SK-N-SH treated with all-trans-retinoic acid at 6 μM for 48 hours (cell line): ENCODE measurements around the gene GPR3.

ENCODE experiments used
- ATAC-seq: fragments of 200-7000 bp; cut with Tn5 transposase; 3 replicates; pipeline ENCODE4 v1.9.1; 2020; ENCODE audit warnings: mild to moderate bottlenecking, moderate library complexity
- ARNTL ChIP-seq: fragments of 450-650 bp; formaldehyde crosslinking; IDR thresholded peaks from 2 replicates; pipeline ENCODE4 v1.5.0; 2020; ENCODE audit warnings: low read depth, mild to moderate bottlenecking, moderate library complexity, borderline replicate concordance
- BACH2 ChIP-seq: fragments of 250-450 bp; sonication (Bioruptor Pico); IDR thresholded peaks from 2 replicates; pipeline ENCODE4 v1.9.0; 2021; ENCODE audit warnings: mild to moderate bottlenecking, borderline replicate concordance
- CSDC2 ChIP-seq: fragments of 250-450 bp; sonication (Bioruptor Pico); IDR thresholded peaks from 2 replicates; pipeline ENCODE4 v1.5.0; 2020; ENCODE audit warnings: mild to moderate bottlenecking, moderate library complexity
- ESRRG ChIP-seq: fragments of 250-450 bp; sonication (Bioruptor Pico); IDR thresholded peaks from 2 replicates; pipeline ENCODE4 v1.6.1; 2021; ENCODE audit warnings: mild to moderate bottlenecking
- GLIS3 ChIP-seq: fragments of 250-450 bp; sonication (Bioruptor Pico); IDR thresholded peaks from 2 replicates; pipeline ENCODE4 v1.5.0; 2020; ENCODE audit warnings: mild to moderate bottlenecking, moderate library complexity
- ISL1 ChIP-seq: fragments of 250-450 bp; sonication (Bioruptor Pico); IDR thresholded peaks from 2 replicates; pipeline ENCODE4 v2.1.2; 2022; ENCODE audit warnings: mild to moderate bottlenecking, moderate library complexity
- OSR1 ChIP-seq: fragments of 250-450 bp; sonication (Bioruptor Pico); IDR thresholded peaks from 2 replicates; pipeline ENCODE4 v1.8.0; 2022; ENCODE audit warnings: moderate library complexity, mild to moderate bottlenecking, inconsistent platforms
- PPARA ChIP-seq: fragments of 250-450 bp; sonication (Bioruptor Pico); IDR thresholded peaks from 2 replicates; pipeline ENCODE4 v1.5.0; 2020; ENCODE audit warnings: mild to moderate bottlenecking, borderline replicate concordance
- RARB ChIP-seq: fragments of 250-450 bp; sonication (Bioruptor Pico); IDR thresholded peaks from 2 replicates; pipeline ENCODE4 v1.8.0; 2021; ENCODE audit warnings: mild to moderate bottlenecking, moderate library complexity
- TCF4 ChIP-seq: fragments of 250-450 bp; sonication (Bioruptor Pico); IDR thresholded peaks from 2 replicates; pipeline ENCODE4 v1.8.0; 2021; ENCODE audit warnings: mild to moderate bottlenecking, moderate library complexity, borderline replicate concordance
- TOX ChIP-seq: fragments of 250-450 bp; sonication (Bioruptor Pico); IDR thresholded peaks from 2 replicates; pipeline ENCODE4 v1.8.0; 2021; ENCODE audit warnings: mild to moderate bottlenecking, moderate library complexity, borderline replicate concordance
- ZC3H10 ChIP-seq: fragments of 250-450 bp; sonication (Bioruptor Pico); IDR thresholded peaks from 2 replicates; pipeline ENCODE4 v1.5.1; 2021; ENCODE audit warnings: mild to moderate bottlenecking, moderate library complexity
- ZFP3 ChIP-seq: fragments of 250-450 bp; sonication (Bioruptor Pico); IDR thresholded peaks from 2 replicates; pipeline ENCODE4 v1.5.0; 2020; ENCODE audit warnings: mild to moderate bottlenecking, moderate library complexity
- ZFP30 ChIP-seq: fragments of 450-650 bp; formaldehyde crosslinking; IDR thresholded peaks from 2 replicates; pipeline ENCODE4 v1.5.0; 2022; ENCODE audit warnings: mild to moderate bottlenecking, moderate library complexity
- ZNF565 ChIP-seq: fragments of 450-650 bp; formaldehyde crosslinking; conservative IDR thresholded peaks from 2 replicates; pipeline ENCODE4 v1.5.0; 2020; ENCODE audit warnings: low read depth, mild to moderate bottlenecking, moderate library complexity
- ZNF8 ChIP-seq: fragments of 450-650 bp; formaldehyde crosslinking; IDR thresholded peaks from 2 replicates; pipeline ENCODE4 v1.5.0; 2020; ENCODE audit warnings: mild to moderate bottlenecking, moderate library complexity
- TF ChIP-seq, protein P1 (sequence below): fragments of 250-450 bp; sonication (Bioruptor Pico); IDR thresholded peaks from 2 replicates; pipeline ENCODE4 v1.5.0; 2020; ENCODE audit warnings: mild to moderate bottlenecking, moderate library complexity
- TF ChIP-seq, protein P2 (sequence below): fragments of 250-450 bp; sonication (Bioruptor Pico); IDR thresholded peaks from 2 replicates; pipeline ENCODE4 v1.8.0; 2020; ENCODE audit warnings: mild to moderate bottlenecking, moderate library complexity, borderline replicate concordance
- TF ChIP-seq, protein P3 (sequence below): fragments of 250-450 bp; sonication (Bioruptor Pico); IDR thresholded peaks from 2 replicates; pipeline ENCODE4 v1.5.1; 2020; ENCODE audit warnings: low read depth, mild to moderate bottlenecking, moderate library complexity
- TF ChIP-seq, protein P4 (sequence below): fragments of 250-450 bp; sonication (Bioruptor Pico); IDR thresholded peaks from 2 replicates; pipeline ENCODE4 v1.5.1; 2021; ENCODE audit warnings: mild to moderate bottlenecking, moderate library complexity
- TF ChIP-seq, protein P5 (sequence below): fragments of 250-450 bp; sonication (Bioruptor Pico); IDR thresholded peaks from 2 replicates; pipeline ENCODE4 v1.8.0; 2021; ENCODE audit warnings: low read depth, mild to moderate bottlenecking, moderate library complexity, borderline replicate concordance

GPR3 gene

DNA sequence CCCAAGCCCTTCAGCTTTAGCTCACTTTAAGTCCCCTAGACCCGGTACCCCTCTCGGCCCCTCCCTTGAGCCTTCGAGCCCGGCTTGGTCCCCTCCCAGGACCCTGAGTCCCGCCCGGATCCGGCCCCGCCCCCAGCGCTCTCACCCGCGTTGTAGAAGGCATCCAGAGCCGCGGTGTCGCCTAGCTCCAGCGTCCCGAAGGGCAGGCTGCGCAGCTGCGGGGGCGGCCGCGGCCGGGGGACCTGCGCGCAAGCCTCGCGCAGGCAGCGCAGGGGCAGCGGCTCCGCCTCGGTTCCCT lies 26.4 kb upstream of the GPR3 start:
- TF ChIP-seq, protein P1, sequence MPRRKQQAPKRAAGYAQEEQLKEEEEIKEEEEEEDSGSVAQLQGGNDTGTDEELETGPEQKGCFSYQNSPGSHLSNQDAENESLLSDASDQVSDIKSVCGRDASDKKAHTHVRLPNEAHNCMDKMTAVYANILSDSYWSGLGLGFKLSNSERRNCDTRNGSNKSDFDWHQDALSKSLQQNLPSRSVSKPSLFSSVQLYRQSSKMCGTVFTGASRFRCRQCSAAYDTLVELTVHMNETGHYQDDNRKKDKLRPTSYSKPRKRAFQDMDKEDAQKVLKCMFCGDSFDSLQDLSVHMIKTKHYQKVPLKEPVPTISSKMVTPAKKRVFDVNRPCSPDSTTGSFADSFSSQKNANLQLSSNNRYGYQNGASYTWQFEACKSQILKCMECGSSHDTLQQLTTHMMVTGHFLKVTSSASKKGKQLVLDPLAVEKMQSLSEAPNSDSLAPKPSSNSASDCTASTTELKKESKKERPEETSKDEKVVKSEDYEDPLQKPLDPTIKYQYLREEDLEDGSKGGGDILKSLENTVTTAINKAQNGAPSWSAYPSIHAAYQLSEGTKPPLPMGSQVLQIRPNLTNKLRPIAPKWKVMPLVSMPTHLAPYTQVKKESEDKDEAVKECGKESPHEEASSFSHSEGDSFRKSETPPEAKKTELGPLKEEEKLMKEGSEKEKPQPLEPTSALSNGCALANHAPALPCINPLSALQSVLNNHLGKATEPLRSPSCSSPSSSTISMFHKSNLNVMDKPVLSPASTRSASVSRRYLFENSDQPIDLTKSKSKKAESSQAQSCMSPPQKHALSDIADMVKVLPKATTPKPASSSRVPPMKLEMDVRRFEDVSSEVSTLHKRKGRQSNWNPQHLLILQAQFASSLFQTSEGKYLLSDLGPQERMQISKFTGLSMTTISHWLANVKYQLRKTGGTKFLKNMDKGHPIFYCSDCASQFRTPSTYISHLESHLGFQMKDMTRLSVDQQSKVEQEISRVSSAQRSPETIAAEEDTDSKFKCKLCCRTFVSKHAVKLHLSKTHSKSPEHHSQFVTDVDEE, result no peak
- no peak for TF ChIP-seq ISL1 (CRISPR knock-in tag)
- no peak for TF ChIP-seq ARNTL (CRISPR knock-in tag)
- TF ChIP-seq ZNF565 (CRISPR knock-in tag), result no peak
- TF ChIP-seq, protein P2, sequence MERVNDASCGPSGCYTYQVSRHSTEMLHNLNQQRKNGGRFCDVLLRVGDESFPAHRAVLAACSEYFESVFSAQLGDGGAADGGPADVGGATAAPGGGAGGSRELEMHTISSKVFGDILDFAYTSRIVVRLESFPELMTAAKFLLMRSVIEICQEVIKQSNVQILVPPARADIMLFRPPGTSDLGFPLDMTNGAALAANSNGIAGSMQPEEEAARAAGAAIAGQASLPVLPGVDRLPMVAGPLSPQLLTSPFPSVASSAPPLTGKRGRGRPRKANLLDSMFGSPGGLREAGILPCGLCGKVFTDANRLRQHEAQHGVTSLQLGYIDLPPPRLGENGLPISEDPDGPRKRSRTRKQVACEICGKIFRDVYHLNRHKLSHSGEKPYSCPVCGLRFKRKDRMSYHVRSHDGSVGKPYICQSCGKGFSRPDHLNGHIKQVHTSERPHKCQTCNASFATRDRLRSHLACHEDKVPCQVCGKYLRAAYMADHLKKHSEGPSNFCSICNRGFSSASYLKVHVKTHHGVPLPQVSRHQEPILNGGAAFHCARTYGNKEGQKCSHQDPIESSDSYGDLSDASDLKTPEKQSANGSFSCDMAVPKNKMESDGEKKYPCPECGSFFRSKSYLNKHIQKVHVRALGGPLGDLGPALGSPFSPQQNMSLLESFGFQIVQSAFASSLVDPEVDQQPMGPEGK (CRISPR knock-in tag), result no peak
- no peak for TF ChIP-seq ZC3H10 (CRISPR knock-in tag)
- no peak for TF ChIP-seq PPARA (CRISPR knock-in tag)
- no peak for TF ChIP-seq TOX
- TF ChIP-seq OSR1 (CRISPR knock-in tag), result no peak
- TF ChIP-seq ZNF8 (CRISPR knock-in tag), result no peak
- TF ChIP-seq, all 23 proteins: peak for 0
- ATAC-seq, result peak; percentile 67

DNA sequence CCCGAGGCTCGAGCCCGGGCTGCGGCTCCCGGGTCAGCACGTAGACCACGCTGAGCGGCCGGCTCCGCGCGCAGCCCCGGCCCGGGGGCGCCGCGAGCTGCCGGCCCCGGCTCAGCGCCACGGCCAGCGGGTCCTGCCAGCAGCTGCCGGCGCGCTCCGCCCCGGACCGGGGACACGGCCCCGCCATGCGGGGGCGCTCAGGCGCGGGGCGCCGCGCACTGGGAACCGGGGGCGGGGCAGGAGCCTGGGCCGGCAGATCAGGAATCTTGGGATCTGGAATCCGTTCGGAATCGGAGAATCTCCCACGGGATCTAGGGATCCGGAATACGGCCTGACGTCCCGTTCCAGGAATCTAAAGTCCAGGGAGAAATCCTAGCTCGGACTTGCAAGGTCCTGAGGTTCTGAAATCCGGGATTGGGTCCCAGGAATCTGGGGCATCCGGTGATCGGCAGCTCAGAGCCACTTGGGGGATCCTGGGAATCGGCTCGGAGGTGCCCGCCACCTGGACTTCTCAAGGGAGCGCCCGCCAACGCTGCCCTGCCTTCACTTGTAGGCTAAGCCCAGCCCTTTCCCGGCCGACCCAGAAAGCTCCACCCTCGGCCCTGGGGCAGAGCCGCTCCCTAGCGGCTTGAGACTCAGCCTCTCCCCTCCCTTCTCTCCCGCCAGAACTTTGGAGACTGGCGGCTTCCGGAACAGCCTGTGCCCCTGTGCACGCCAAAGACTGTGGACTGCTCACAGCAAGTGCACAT lies 25.8 kb upstream of the GPR3 start, which contains the start of gene MAP3K6:
Gene MAP3K6, minus strand, starts transcription at position 551 of the 749 bp plus-strand sequence. Its CDS starts 364 bp downstream, at position 187.
- peak; percentile 81 for ATAC-seq
- TF ChIP-seq, protein P2 (CRISPR knock-in tag), result no peak
- TF ChIP-seq ZFP30 (CRISPR knock-in tag), result no peak
- no peak for TF ChIP-seq ARNTL (CRISPR knock-in tag)
- TF ChIP-seq, protein P3, sequence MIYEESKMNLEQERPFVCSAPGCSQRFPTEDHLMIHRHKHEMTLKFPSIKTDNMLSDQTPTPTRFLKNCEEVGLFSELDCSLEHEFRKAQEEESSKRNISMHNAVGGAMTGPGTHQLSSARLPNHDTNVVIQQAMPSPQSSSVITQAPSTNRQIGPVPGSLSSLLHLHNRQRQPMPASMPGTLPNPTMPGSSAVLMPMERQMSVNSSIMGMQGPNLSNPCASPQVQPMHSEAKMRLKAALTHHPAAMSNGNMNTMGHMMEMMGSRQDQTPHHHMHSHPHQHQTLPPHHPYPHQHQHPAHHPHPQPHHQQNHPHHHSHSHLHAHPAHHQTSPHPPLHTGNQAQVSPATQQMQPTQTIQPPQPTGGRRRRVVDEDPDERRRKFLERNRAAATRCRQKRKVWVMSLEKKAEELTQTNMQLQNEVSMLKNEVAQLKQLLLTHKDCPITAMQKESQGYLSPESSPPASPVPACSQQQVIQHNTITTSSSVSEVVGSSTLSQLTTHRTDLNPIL (CRISPR knock-in tag), result no peak
- TF ChIP-seq ISL1 (CRISPR knock-in tag), result no peak
- no peak for TF ChIP-seq RARB
- TF ChIP-seq ZNF565 (CRISPR knock-in tag), result no peak
- TF ChIP-seq ESRRG (CRISPR knock-in tag), result no peak
- no peak for TF ChIP-seq BACH2 (CRISPR knock-in tag)
- no peak for TF ChIP-seq OSR1 (CRISPR knock-in tag)

DNA sequence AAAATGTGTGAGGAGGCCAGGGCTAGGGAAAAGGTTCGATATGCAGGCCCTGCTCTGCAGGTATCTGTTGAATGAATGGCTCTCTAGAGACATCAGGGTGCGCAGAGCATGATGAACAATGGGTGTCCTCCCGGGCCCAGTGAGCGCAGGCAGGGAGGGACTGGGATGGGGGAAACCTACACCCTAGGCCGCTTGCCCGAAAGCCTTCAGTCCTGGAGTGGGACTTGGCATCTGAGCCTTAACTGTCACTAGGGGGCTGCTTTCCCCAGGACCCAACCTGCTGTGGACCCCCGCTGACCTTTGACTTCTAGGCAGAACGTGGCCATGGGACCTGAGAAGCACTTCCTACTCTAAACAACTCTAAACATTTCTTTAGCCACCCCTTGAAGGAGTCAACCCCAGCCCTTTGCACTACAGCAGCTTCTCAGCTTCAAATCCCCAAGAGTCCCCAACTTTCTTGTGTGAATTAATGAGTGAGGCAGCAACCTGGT lies 25.2 kb upstream of the GPR3 start:
- ATAC-seq, result peak; percentile 3; the same call in 1 of the 3 replicates
- TF ChIP-seq ZFP30 (CRISPR knock-in tag) (no peak), ESRRG (CRISPR knock-in tag) (no peak), TOX (no peak), RARB (no peak), CSDC2 (CRISPR knock-in tag) (no peak), ZNF565 (CRISPR knock-in tag) (no peak), BACH2 (CRISPR knock-in tag) (no peak), ZFP3 (CRISPR knock-in tag) (no peak), PPARA (CRISPR knock-in tag) (no peak), ARNTL (CRISPR knock-in tag) (no peak), OSR1 (CRISPR knock-in tag) (no peak), ZNF8 (CRISPR knock-in tag) (no peak), GLIS3 (no peak), TCF4 (no peak)
- TF ChIP-seq, protein P3 (CRISPR knock-in tag), result no peak
- TF ChIP-seq, protein P4, sequence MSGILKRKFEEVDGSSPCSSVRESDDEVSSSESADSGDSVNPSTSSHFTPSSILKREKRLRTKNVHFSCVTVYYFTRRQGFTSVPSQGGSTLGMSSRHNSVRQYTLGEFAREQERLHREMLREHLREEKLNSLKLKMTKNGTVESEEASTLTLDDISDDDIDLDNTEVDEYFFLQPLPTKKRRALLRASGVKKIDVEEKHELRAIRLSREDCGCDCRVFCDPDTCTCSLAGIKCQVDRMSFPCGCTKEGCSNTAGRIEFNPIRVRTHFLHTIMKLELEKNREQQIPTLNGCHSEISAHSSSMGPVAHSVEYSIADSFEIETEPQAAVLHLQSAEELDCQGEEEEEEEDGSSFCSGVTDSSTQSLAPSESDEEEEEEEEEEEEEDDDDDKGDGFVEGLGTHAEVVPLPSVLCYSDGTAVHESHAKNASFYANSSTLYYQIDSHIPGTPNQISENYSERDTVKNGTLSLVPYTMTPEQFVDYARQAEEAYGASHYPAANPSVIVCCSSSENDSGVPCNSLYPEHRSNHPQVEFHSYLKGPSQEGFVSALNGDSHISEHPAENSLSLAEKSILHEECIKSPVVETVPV, result no peak
- TF ChIP-seq, protein P5, sequence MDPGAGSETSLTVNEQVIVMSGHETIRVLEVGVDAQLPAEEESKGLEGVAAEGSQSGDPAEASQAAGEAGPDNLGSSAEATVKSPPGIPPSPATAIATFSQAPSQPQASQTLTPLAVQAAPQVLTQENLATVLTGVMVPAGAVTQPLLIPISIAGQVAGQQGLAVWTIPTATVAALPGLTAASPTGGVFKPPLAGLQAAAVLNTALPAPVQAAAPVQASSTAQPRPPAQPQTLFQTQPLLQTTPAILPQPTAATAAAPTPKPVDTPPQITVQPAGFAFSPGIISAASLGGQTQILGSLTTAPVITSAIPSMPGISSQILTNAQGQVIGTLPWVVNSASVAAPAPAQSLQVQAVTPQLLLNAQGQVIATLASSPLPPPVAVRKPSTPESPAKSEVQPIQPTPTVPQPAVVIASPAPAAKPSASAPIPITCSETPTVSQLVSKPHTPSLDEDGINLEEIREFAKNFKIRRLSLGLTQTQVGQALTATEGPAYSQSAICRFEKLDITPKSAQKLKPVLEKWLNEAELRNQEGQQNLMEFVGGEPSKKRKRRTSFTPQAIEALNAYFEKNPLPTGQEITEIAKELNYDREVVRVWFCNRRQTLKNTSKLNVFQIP (CRISPR knock-in tag), result no peak
